IPS-15b (cell line): ENCODE results near the gene FBXW4.

Source experiments
- H3K27me3 ChIP-seq: one replicate; pipeline ENCODE4 v1.6.1; 2013; ENCODE audit warnings: low read length; ENCODE audit not compliant: control insufficient read depth, insufficient read depth
- H3K36me3 ChIP-seq: one replicate; pipeline ENCODE4 v1.6.1; 2013; ENCODE audit warnings: low read length; ENCODE audit not compliant: control insufficient read depth, insufficient read depth
- H3K4me1 ChIP-seq: one replicate; pipeline ENCODE4 v1.6.1; 2013; ENCODE audit warnings: mild to moderate bottlenecking, low read length; ENCODE audit not compliant: control insufficient read depth, insufficient read depth
- H3K4me3 ChIP-seq: one replicate; pipeline ENCODE4 v1.5.1; 2013; ENCODE audit warnings: low read depth, low read length
- H3K9ac ChIP-seq: one replicate; pipeline ENCODE4 v1.6.1; 2013; ENCODE audit warnings: low read depth, mild to moderate bottlenecking, low read length
- H3K9me3 ChIP-seq: one replicate; pipeline ENCODE4 v1.6.1; 2013; ENCODE audit warnings: mild to moderate bottlenecking, low read length; ENCODE audit not compliant: control insufficient read depth, insufficient read depth

The FBXW4 gene

DNA sequence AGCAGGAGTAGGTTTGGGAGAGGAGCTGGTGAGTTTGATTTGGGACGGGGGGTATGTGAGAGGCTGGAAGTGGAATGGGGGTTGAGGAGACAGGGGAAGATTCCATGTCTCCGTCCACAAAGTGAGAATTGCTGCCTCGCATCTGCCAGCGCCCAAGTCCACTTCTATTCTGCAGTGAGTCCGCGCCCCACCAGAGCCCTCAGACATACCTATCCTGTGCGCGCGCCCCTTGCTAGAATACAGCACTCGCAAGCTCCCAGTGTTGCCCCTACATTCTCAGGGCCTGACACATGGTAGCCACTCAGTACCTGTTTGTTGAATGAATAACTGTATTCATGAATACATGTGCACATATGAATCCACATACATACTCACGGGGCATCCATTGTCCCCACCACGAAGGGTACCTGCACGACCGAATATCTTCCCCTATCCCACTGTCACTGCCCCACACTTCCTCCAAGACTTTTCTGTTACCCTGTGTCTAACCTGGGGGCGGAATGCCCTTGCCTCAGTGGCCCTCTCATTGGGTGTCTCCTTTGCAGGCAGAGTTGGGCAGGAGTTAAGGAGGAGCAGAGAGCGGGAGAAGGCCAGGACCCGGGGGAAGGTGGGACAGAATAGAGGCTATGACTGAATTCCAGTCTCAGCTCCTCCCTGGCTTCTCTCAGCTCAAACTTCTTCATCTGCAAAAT is 126.8 kb downstream of the FBXW4 start:
- Histone ChIP-seq H3K36me3 (no peaks in the 10 kb centered on the region), H3K4me1 (no peaks in the 10 kb centered on the region), H3K9ac (no peak overlapping the region), H3K4me3 (no peak overlapping the region), H3K27me3 (peaks cover 67% of the 10 kb centered on the region), H3K9me3 (no peaks in the 10 kb centered on the region)

DNA sequence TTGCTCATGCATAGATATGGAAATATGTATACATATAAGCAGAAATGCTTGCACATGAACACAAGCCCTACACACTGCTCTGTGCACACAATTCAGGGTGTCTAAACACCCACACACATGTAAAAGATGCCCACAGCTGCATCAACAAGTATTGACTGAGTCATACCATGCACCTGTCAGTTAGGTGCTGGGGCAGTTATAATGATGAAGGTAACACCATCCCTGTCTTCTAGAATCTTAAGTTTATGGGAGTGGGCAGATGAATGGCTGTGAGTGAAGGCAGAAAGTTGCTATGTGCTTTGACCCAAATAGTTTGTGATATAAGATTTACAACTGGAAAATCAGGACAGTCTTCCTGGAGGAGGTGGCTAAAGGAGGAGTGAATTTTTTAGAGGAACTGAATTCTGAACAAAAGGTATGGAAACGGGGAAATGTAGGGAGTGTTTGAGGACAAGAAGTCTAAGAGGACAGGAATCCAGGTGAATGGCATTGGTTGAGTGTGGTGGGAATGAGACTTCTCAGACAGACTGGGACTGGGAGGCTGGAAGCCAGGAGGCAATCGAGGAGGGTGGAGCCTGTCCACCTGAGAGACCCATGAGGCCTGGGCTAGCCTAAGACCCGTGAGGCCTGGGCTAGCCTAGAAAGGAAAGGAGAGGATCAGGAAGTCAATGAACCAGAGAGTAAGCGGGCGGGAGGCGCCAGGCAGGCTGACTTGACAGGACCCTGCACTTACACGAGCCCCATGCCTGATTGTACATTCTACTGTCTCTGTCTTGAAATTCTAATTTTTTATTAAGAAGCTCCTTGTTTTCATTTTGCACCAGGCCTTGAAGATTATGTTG is 127.6 kb downstream of the FBXW4 start:
- Histone ChIP-seq H3K27me3 (peaks cover 59% of the 10 kb centered on the region), H3K9ac (no peak overlapping the region), H3K9me3 (no peaks in the 10 kb centered on the region), H3K4me1 (no peaks in the 10 kb centered on the region), H3K36me3 (no peaks in the 10 kb centered on the region), H3K4me3 (peak overlapping the region; percentile 23)

DNA sequence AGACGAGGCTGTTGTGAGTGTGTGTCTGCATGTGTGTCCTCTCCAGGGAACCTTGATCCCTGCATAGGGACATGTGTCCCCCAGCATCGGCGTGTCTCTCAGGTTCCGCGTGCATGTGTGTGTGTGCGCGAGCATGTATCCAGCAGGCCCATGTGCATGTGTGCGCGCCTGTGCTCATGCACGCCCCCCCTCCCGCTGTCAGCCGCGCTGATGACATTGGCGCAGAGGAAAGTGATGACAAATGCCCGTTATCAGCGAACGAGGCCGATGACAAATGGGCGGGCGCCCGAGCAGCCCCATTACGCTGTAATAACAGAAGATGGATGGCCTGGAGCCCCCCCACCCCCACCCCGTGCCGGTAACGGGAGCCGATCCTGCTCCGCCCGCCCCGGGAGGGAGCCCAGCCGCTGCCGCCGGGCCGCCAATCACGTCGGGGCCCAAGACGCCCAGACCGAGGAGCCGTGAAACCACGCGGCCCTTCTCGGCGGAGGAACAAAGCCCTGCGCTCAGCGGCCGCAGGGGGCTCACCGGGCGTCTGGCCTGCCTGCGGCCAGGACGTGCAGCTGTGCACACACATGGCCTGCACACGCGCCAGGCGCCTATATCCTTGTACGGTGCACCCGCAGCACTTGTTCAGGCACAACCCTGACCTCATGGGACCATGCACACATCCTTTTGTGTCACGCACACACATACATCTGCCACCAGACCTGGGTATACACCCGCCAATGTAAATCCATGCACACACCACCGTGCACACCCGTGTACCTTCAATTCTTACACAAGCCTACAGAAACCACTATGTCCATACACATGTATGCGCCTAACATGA is 128.4 kb downstream of the FBXW4 start:
- no peak overlapping the region for H3K9ac ChIP-seq
- H3K27me3 ChIP-seq: peaks cover 52% of the 10 kb centered on the region
- H3K4me3 ChIP-seq: peak overlapping the region; percentile 35
- no peaks in the 10 kb centered on the region for H3K9me3 ChIP-seq
- H3K4me1 ChIP-seq: no peaks in the 10 kb centered on the region
- H3K36me3 ChIP-seq: no peaks in the 10 kb centered on the region

DNA sequence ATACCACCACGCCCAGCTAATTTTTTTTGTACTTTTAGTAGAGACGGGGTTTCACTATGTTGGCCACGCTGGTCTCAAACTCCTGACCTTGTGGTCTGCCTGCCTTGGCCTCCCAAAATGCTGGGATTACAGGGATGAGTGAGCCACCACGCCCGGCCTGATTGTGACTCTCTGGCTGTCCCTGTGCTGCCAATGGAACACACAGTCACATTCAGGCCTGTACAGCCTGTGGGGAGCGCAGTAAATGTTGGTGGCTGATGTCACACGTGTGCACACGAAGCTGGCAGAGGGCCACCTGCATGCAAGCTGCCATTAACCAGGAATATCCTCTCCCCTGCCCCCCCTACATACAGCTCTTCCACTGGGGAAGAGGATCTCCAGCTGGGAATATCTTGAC is 129.0 kb downstream of the FBXW4 start:
- Histone ChIP-seq H3K27me3 (peaks cover 46% of the 10 kb centered on the region), H3K4me1 (no peaks in the 10 kb centered on the region), H3K36me3 (no peaks in the 10 kb centered on the region), H3K9me3 (no peaks in the 10 kb centered on the region), H3K4me3 (peak overlapping the region; percentile 35), H3K9ac (no peak overlapping the region)

DNA sequence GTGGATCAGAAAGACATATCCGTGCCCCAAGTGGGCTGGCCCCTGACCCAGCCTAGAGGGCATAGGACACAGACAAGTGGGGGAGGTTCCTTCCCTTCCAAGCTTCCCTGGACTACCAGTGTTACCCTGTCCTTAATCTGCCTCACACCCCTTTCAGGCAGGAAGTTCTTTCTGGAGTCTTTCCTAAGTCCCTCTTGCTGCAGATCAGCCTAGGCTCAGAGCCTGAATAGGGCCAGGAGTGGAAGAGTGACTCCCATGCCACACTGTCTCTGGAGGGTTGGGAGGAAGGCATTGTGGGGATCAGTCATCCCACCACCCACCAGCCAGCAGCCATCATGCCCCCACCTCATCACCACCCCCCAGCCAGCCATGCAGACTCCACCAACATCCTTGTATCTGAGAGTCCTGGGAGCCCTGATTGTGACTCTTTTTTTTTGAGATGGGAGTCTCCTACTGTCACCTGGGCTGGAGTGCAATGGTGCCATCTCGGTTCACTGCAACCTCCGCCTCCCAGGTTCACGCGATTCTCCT is 129.5 kb downstream of the FBXW4 start:
- Histone ChIP-seq H3K9ac (no peak overlapping the region), H3K9me3 (no peaks in the 10 kb centered on the region), H3K4me3 (no peak overlapping the region), H3K36me3 (no peaks in the 10 kb centered on the region), H3K4me1 (no peaks in the 10 kb centered on the region), H3K27me3 (peaks cover 41% of the 10 kb centered on the region)

DNA sequence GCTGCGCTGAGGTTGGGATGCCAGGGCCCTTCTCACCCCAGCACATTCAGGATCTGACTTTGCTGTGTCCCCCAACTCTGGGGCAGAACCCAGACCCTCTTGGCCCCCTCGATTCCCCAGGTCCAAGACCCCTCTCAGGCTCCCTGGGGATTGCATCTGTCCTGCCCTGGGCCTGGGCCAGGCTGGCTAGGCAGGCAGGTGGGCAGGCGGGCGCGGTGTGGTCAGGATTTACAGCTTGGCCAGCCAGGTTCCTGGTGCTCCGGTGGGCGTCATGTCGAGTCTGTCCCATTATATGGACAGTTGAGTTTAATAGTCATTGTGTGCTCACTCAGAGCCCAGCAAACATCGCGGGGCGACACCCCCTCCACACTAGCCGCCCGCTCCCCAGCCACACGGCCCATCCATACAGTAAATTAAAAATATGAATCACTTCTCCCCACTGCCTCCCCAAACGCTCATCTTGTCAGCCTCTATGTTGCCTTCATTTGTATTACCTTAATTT is 130.4 kb downstream of the FBXW4 start:
- Histone ChIP-seq H3K9me3 (no peaks in the 10 kb centered on the region), H3K36me3 (no peaks in the 10 kb centered on the region), H3K9ac (no peak overlapping the region), H3K4me3 (no peak overlapping the region), H3K4me1 (no peaks in the 10 kb centered on the region), H3K27me3 (peaks cover 39% of the 10 kb centered on the region)

DNA sequence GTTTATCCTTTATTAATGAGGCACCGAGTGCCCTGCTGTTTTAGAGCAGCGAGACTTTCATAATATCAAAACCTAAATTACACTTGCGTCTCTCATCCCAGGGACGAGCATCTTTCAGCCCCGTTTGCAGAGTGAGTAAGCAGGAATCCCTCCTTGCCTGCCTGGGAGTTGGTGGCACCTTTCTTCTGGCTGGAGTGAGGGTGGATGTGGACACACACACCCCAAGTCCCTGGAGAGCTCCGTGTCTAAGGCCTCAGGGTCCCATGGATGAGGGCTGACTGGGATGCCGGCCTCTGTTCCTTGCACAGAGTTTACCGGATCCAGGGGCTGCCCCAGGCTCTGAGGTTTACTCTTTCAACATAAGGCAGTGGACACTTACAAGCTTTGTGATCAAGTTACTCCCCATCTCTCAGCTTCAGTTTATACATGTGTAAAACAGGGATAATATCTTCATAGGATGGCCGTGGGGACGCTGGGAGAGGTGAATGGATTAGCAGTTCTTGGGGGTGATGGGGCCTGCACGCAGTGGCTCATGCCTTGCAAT is 131.4 kb downstream of the FBXW4 start:
- Histone ChIP-seq H3K27me3 (peaks cover 32% of the 10 kb centered on the region), H3K4me3 (no peak overlapping the region), H3K9ac (no peak overlapping the region), H3K4me1 (no peaks in the 10 kb centered on the region), H3K36me3 (no peaks in the 10 kb centered on the region), H3K9me3 (no peaks in the 10 kb centered on the region)

DNA sequence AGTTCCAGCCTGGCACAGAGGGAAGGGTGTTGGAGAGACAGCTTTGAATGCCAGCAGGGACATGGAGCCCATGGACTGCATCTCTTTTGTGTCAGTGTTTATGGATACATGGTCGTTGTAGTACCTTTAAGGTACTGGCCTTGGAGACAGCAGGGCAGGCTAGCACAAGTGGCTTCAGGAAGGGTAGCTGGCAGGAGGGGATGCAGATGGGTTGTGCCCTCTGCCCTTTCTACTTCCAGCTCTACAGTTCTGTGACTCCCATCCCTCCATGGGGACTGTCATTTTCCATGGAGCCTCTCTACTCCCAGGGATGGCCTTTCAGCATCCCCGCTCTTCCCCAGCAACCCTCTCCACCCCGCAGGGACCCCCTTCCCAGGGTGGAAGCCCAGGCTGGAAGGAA is 132.0 kb downstream of the FBXW4 start:
- Histone ChIP-seq H3K9me3 (no peaks in the 10 kb centered on the region), H3K9ac (no peak overlapping the region), H3K27me3 (peaks cover 26% of the 10 kb centered on the region), H3K36me3 (no peaks in the 10 kb centered on the region), H3K4me1 (no peaks in the 10 kb centered on the region), H3K4me3 (no peak overlapping the region)

DNA sequence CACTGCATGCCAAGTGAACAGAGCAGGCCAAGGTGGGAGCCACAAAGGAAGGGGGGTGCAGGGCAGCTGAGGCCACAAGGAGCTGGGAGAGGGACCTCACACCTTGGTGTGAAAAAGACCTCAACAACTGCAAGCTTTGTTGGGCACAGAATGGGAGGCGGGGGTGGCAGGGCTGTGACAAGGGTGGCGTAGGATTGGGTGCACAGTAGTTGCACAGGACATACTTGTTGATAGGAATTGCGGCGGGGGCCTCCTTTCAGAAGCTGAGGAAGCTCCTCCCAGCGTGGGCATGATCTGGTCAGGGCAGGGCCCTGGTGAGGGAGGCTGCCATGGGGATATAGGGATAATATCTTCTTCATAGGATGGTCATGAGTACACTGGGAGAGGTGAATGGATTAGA is 132.7 kb downstream of the FBXW4 start:
- Histone ChIP-seq H3K9ac (no peak overlapping the region), H3K9me3 (no peaks in the 10 kb centered on the region), H3K36me3 (no peaks in the 10 kb centered on the region)

DNA sequence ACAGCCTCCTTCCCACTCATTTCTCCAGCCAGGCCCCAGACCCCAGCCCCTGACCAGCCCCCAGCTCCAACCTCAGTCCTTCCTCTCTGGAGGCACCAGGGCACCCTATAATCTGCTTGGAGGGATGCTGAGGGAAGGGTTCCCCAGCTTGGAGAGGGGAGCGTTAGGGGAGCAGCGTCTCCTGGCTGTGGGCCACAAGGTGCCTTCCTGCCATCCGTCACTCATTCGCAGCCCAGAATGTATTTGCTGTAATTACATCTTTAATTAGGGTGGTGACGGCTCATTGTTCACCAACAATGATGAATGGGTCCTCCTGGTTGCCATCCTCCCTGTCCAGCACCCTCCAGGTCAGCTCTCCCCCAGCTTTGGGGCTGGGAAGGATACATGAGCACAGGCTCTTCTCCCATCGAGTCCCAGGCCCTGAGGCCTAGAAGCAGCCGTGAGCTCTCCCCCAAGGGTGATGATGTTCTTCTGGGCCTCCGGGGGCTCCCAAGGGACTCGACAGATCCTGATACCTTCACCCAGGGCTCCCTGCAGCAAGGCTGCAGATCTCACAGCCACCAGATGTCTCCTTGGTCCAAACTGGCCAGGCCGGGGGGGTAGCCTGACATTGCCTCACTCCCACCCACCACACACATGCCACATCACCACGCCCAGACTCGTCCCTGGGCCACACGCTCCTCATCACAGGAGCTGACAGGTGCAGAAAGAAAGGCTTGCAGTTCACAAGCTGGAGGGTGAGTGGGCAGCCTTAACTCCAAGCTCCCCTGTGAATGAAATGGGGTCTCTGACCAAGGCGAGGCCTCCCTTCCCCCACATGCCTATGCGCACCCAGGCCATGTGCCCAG is 133.7 kb downstream of the FBXW4 start:
- Histone ChIP-seq H3K36me3 (no peaks in the 10 kb centered on the region), H3K27me3 (peaks cover 10% of the 10 kb centered on the region), H3K4me3 (no peak overlapping the region), H3K9me3 (no peaks in the 10 kb centered on the region), H3K4me1 (no peaks in the 10 kb centered on the region), H3K9ac (no peak overlapping the region)

More for the DNA sequence above, 132.7 kb downstream of the FBXW4 start:
- Histone ChIP-seq H3K4me3 (no peak overlapping the region), H3K4me1 (no peaks in the 10 kb centered on the region), H3K27me3 (peaks cover 18% of the 10 kb centered on the region)
